CD8-positive, alpha-beta memory T cell (primary cell): ENCODE data around the gene CPTP. TPM values are rescaled to one million over a fixed set of nuclear protein-coding genes. Genes with fewer than 3 reads are reported as not detected.
"Not testable (repeated sequence)": the region's sequence is repeated elsewhere in the genome, so short reads cannot be mapped to it uniquely, and the experiment has no call there.

Source experiments
- CTCF ChIA-PET: fragments of 350-600 bp; sonication (Branson Sonifier 250); formaldehyde crosslinking; loops from one replicate; lab custom pipeline; 2021; ENCODE audit warnings: antibody characterized with exemption; lab: Charles Lee
- POLR2A ChIA-PET: fragments of 350-600 bp; sonication (Branson Sonifier 250); formaldehyde crosslinking; loops from one replicate; lab custom pipeline; 2021; ENCODE audit warnings: antibody characterized with exemption; lab: Charles Lee
- DNase-seq, 5 donors: peaks; one replicate each; pipeline versions ENCODE4 v3.0.0 to v3.0.0-alpha.2; 2020 to 2022; ENCODE audit warnings: mixed read lengths in 1 of 5
- H3K27ac ChIP-seq: one replicate; pipeline ENCODE4 v1.7.0; 2013; ENCODE audit warnings: low read depth, mild to moderate bottlenecking, low read length, moderate library complexity
- H3K27me3 ChIP-seq: 2 replicates; pipeline ENCODE4 v1.7.0; 2013; ENCODE audit warnings: low read length, mild to moderate bottlenecking; ENCODE audit not compliant: insufficient read depth, poor library complexity, severe bottlenecking
- H3K36me3 ChIP-seq: 2 replicates; pipeline ENCODE4 v1.7.0; 2013; ENCODE audit warnings: mild to moderate bottlenecking, low read length, moderate library complexity; ENCODE audit not compliant: insufficient read depth
- H3K4me1 ChIP-seq: 2 replicates; pipeline ENCODE4 v1.7.0; 2013; ENCODE audit warnings: mild to moderate bottlenecking, low read length, moderate library complexity; ENCODE audit not compliant: insufficient read depth
- H3K4me3 ChIP-seq: 2 replicates; pipeline ENCODE4 v1.7.0; 2013; ENCODE audit warnings: mild to moderate bottlenecking, low read length
- H3K9me3 ChIP-seq: 2 replicates; pipeline ENCODE4 v1.7.0; 2013; ENCODE audit warnings: mild to moderate bottlenecking, low read length
- H3K27ac Mint-ChIP-seq, 8 donors: one replicate each; pipeline ENCODE4 v1.8.0; 2020 to 2021; ENCODE audit warnings: mixed read lengths in 8 of 8, mild to moderate bottlenecking in 6 of 8, inconsistent platforms in 3 of 8, moderate library complexity in 3 of 8
- H3K27me3 Mint-ChIP-seq, 2 donors: one replicate each; pipeline ENCODE4 v1.8.0; 2020 to 2021; ENCODE audit warnings: mixed read lengths in 2 of 2, mild to moderate bottlenecking in 1 of 2, moderate library complexity in 1 of 2
- H3K36me3 Mint-ChIP-seq, 3 donors: one replicate each; pipeline ENCODE4 v1.8.0; 2020 to 2021; ENCODE audit warnings: mixed read lengths in 3 of 3, inconsistent platforms in 1 of 3, mild to moderate bottlenecking in 1 of 3
- H3K4me1 Mint-ChIP-seq, 3 donors: one replicate each; pipeline ENCODE4 v1.8.0; 2020 to 2021; ENCODE audit warnings: mixed read lengths in 3 of 3, inconsistent platforms in 1 of 3, mild to moderate bottlenecking in 1 of 3
- H3K4me3 Mint-ChIP-seq, 7 donors: one replicate each; pipeline ENCODE4 v1.8.0; 2020 to 2021; ENCODE audit warnings: mixed read lengths in 7 of 7, mild to moderate bottlenecking in 6 of 7, moderate library complexity in 4 of 7, inconsistent platforms in 2 of 7
- H3K9me3 Mint-ChIP-seq, 5 donors: one replicate each; pipeline ENCODE4 v1.8.0; 2020 to 2022; ENCODE audit warnings: mixed read lengths in 5 of 5, mild to moderate bottlenecking in 3 of 5, moderate library complexity in 2 of 5, inconsistent platforms in 1 of 5
- polyA plus RNA-seq: library from polyadenylated mRNA; unstranded; fragments of 300-500 nt; fragmentation: Illumina TruSeq; gene quantifications from one replicate; pipeline ENCODE4 v1.2.3, GENCODE V29; 2021
- total RNA-seq, 2 experiments: library from RNA; stranded (reverse); gene quantifications; one replicate each; pipeline ENCODE4 v1.2.3, GENCODE V29; 2021

CPTP gene
- total and polyA plus RNA-seq, 3 experiments from 2014 or later, result 17.6 to 23.6 (median 18.3) TPM

GRCh38 chr1:1315435-1315954, 9.1 kb upstream of the CPTP start:
- no peak overlapping the region for H3K4me3 Mint-ChIP-seq
- H3K4me1 Mint-ChIP-seq, result peaks cover 9 to 14% (median 11%) of the 10 kb centered on the region in 3 donors
- CTCF ChIA-PET, result interaction anchor here (1.4 to 2.1 kb wide), 2 partner anchors 10 to 56 kb away, joined by 4 read pairs; no protein-coding TSS in a partner anchor
- H3K9me3 Mint-ChIP-seq, result no peaks in the 10 kb centered on the region
- DNase-seq, result no peak
- Histone ChIP-seq H3K4me3 (no peak overlapping the region), H3K36me3 (peaks cover 7% of the 10 kb centered on the region), H3K27me3 (no peaks in the 10 kb centered on the region), H3K4me1 (no peaks in the 10 kb centered on the region), H3K9me3 (no peaks in the 10 kb centered on the region), H3K27ac (no peak overlapping the region)
- H3K27me3 Mint-ChIP-seq, result no peaks in the 10 kb centered on the region
- peaks cover 0 to 71% (median 2%) of the 10 kb centered on the region in 3 donors for H3K36me3 Mint-ChIP-seq
- POLR2A ChIA-PET, result no interaction called here
- peak overlapping the region in 1 of 8 donors; percentile 52 for H3K27ac Mint-ChIP-seq

- H3K27me3 Mint-ChIP-seq, H3K27me3 ChIP-seq, CTCF ChIA-PET, H3K9me3 ChIP-seq, H3K36me3 ChIP-seq, H3K9me3 Mint-ChIP-seq, POLR2A ChIA-PET, DNase-seq, H3K4me1 ChIP-seq, H3K27ac ChIP-seq, H3K4me3 ChIP-seq: not testable (repeated sequence)
- Mint-ChIP-seq H3K36me3 (peaks cover 0 to 68% (median 2%) of the 10 kb centered on the region in 3 donors), H3K27ac (peak overlapping the region in 2 of 8 donors; percentile 52 to 66), H3K4me1 (peaks cover 9 to 14% (median 12%) of the 10 kb centered on the region in 3 donors), H3K4me3 (peak overlapping the region in 1 of 7 donors; percentile 48)
Measured at GRCh38 chr1:1316199-1316598, 8.4 kb upstream of the CPTP start.

- no peak for DNase-seq
- H3K9me3 ChIP-seq, result no peaks in the 10 kb centered on the region
- H3K36me3 Mint-ChIP-seq, result peaks cover 0 to 63% (median 2%) of the 10 kb centered on the region in 3 donors
- CTCF ChIA-PET, result no interaction called here
- no peak overlapping the region for H3K27ac ChIP-seq
- peak overlapping the region in 1 of 7 donors; percentile 56 for H3K4me3 Mint-ChIP-seq
- no peaks in the 10 kb centered on the region for H3K27me3 ChIP-seq
- H3K27me3 Mint-ChIP-seq, result no peaks in the 10 kb centered on the region
- POLR2A ChIA-PET, result no interaction called here
- H3K4me3 ChIP-seq, result no peak overlapping the region
- peak overlapping the region in 3 of 8 donors; percentile 11 to 60 (median 20) for H3K27ac Mint-ChIP-seq
- peaks cover 14 to 24% (median 19%) of the 10 kb centered on the region in 3 donors for H3K4me1 Mint-ChIP-seq
- H3K36me3 ChIP-seq, result peaks cover 7% of the 10 kb centered on the region
- peaks cover 5% of the 10 kb centered on the region for H3K4me1 ChIP-seq
- H3K9me3 Mint-ChIP-seq, result no peaks in the 10 kb centered on the region
Measured at GRCh38 chr1:1317420-1317819, 7.2 kb upstream of the CPTP start.

GRCh38 chr1:1318131-1318652, 6.4 kb upstream of the CPTP start:
- Histone ChIP-seq H3K4me1 (peaks cover 10% of the 10 kb centered on the region), H3K9me3 (no peaks in the 10 kb centered on the region), H3K27me3 (no peaks in the 10 kb centered on the region), H3K36me3 (peaks cover 7% of the 10 kb centered on the region), H3K4me3 (no peak overlapping the region), H3K27ac (no peak overlapping the region)
- CTCF ChIA-PET, result no interaction called here
- H3K27ac Mint-ChIP-seq, result peak overlapping the region in 2 of 8 donors; percentile 20 to 71
- H3K9me3 Mint-ChIP-seq, result no peaks in the 10 kb centered on the region
- no peak for DNase-seq
- H3K4me1 Mint-ChIP-seq, result peaks cover 16 to 31% (median 24%) of the 10 kb centered on the region in 3 donors
- peaks cover 0 to 57% (median 2%) of the 10 kb centered on the region in 3 donors for H3K36me3 Mint-ChIP-seq
- POLR2A ChIA-PET, result no interaction called here
- H3K27me3 Mint-ChIP-seq, result no peaks in the 10 kb centered on the region
- no peak overlapping the region for H3K4me3 Mint-ChIP-seq

- H3K4me3 Mint-ChIP-seq, result peak overlapping the region in 1 of 7 donors; percentile 52
- H3K27me3 ChIP-seq, result no peaks in the 10 kb centered on the region
- peaks cover 7% of the 10 kb centered on the region for H3K36me3 ChIP-seq
- H3K9me3 Mint-ChIP-seq, result no peaks in the 10 kb centered on the region
- DNase-seq, result no peak
- H3K4me1 ChIP-seq, result peaks cover 15% of the 10 kb centered on the region
- POLR2A ChIA-PET, result interaction anchor here (1.4 kb wide), 1 partner anchor 10 kb away, joined by 4 read pairs; no protein-coding TSS in a partner anchor
- peaks cover 0 to 52% (median 2%) of the 10 kb centered on the region in 3 donors for H3K36me3 Mint-ChIP-seq
- H3K27ac Mint-ChIP-seq, result peak overlapping the region in 1 of 8 donors; percentile 43
- no peaks in the 10 kb centered on the region for H3K9me3 ChIP-seq
- peaks cover 21 to 36% (median 30%) of the 10 kb centered on the region in 3 donors for H3K4me1 Mint-ChIP-seq
- no peak overlapping the region for H3K27ac ChIP-seq
- H3K4me3 ChIP-seq, result no peak overlapping the region
- no peaks in the 10 kb centered on the region for H3K27me3 Mint-ChIP-seq
- CTCF ChIA-PET, result no interaction called here
Measured at GRCh38 chr1:1318777-1319645, 5.6 kb upstream of the CPTP start.

GRCh38 chr1:1319646-1319941, 5.0 kb upstream of the CPTP start:
- Mint-ChIP-seq H3K9me3 (no peaks in the 10 kb centered on the region), H3K4me3 (peak overlapping the region in 2 of 7 donors; percentile 52 to 63), H3K27ac (peak overlapping the region in 1 of 8 donors; percentile 43), H3K36me3 (peaks cover 0 to 51% (median 2%) of the 10 kb centered on the region in 3 donors), H3K4me1 (peaks cover 23 to 39% (median 30%) of the 10 kb centered on the region in 3 donors), H3K27me3 (no peaks in the 10 kb centered on the region)
- no peak for DNase-seq
- POLR2A ChIA-PET, result interaction anchor here (1.4 kb wide), 1 partner anchor 10 kb away, joined by 4 read pairs; no protein-coding TSS in a partner anchor
- peaks cover 15% of the 10 kb centered on the region for H3K4me1 ChIP-seq
- no peak overlapping the region for H3K4me3 ChIP-seq
- H3K27me3 ChIP-seq, result no peaks in the 10 kb centered on the region
- peaks cover 7% of the 10 kb centered on the region for H3K36me3 ChIP-seq
- H3K9me3 ChIP-seq, result no peaks in the 10 kb centered on the region
- no peak overlapping the region for H3K27ac ChIP-seq
- CTCF ChIA-PET, result no interaction called here

- Histone ChIP-seq H3K27me3 (no peaks in the 10 kb centered on the region), H3K4me1 (peaks cover 24% of the 10 kb centered on the region), H3K4me3 (no peak overlapping the region), H3K9me3 (no peaks in the 10 kb centered on the region), H3K36me3 (peaks cover 7% of the 10 kb centered on the region), H3K27ac (no peak overlapping the region)
- Mint-ChIP-seq H3K27ac (peak overlapping the region in 1 of 8 donors; percentile 66), H3K9me3 (no peaks in the 10 kb centered on the region), H3K36me3 (peaks cover 0 to 41% (median 2%) of the 10 kb centered on the region in 3 donors), H3K27me3 (no peaks in the 10 kb centered on the region), H3K4me3 (peak overlapping the region in 4 of 7 donors; percentile 25 to 70 (median 36)), H3K4me1 (peaks cover 24 to 47% (median 31%) of the 10 kb centered on the region in 3 donors)
- POLR2A ChIA-PET, result interaction anchor here (1.4 kb wide), 1 partner anchor 12 kb away, joined by 4 read pairs; no protein-coding TSS in a partner anchor
- no peak for DNase-seq
- CTCF ChIA-PET, result no interaction called here
Measured at GRCh38 chr1:1320666-1321448, 3.7 kb upstream of the CPTP start.
